NCI-H146 treated with DMSO at 0.1 percent for 48 hours (cell line): ENCODE measurements around the gene NDUFB11.
"Not testable (repeated sequence)": the region's sequence is repeated elsewhere in the genome, so short reads cannot be mapped to it uniquely, and the experiment has no call there.

Experiments used
- DNase-seq: peaks from one replicate; lab custom pipeline; 2025; ENCODE audit not compliant: unreplicated experiment; lab: John Stamatoyannopoulos, UW

The NDUFB11 gene

GRCh38 chrX:47146936-47147859 lies 2.7 kb upstream of the NDUFB11 start:
- DNase-seq: no peak

GRCh38 chrX:47146121-47146935 lies 1.8 kb upstream of the NDUFB11 start:
- peak; percentile 4 for DNase-seq

- peak; percentile 59 for DNase-seq
These were observed 1.1 kb upstream of the NDUFB11 start for GRCh38 chrX:47145395-47146120.

GRCh38 chrX:47143894-47144625 lies 442 bp downstream of the NDUFB11 start:
- DNase-seq: no peak

GRCh38 chrX:47138171-47138570 lies 6.3 kb downstream of the NDUFB11 start:
- no peak for DNase-seq

GRCh38 chrX:47135650-47136049 lies 8.9 kb downstream of the NDUFB11 start:
- not testable (repeated sequence) for DNase-seq

GRCh38 chrX:47133493-47133892 lies 11.0 kb downstream of the NDUFB11 start:
- DNase-seq: no peak

GRCh38 chrX:47129899-47130358 lies 14.6 kb downstream of the NDUFB11 start:
- DNase-seq: no peak

- DNase-seq: peak; percentile 90
These were observed 15.2 kb downstream of the NDUFB11 start for GRCh38 chrX:47129157-47129898.

- DNase-seq: not testable (repeated sequence)
These were observed 20.0 kb downstream of the NDUFB11 start for GRCh38 chrX:47124466-47124865.

- not testable (repeated sequence) for DNase-seq
These were observed 27.9 kb downstream of the NDUFB11 start for GRCh38 chrX:47116551-47117110.

GRCh38 chrX:47112316-47112954 lies 32.1 kb downstream of the NDUFB11 start:
- DNase-seq: no peak

- not testable (repeated sequence) for DNase-seq
These were observed 33.4 kb downstream of the NDUFB11 start for GRCh38 chrX:47110936-47111615.

GRCh38 chrX:47101206-47101605 lies 43.3 kb downstream of the NDUFB11 start:
- no peak for DNase-seq

- no peak for DNase-seq
These were observed 46.0 kb downstream of the NDUFB11 start for GRCh38 chrX:47098338-47099094.

GRCh38 chrX:47097018-47097417 lies 47.5 kb downstream of the NDUFB11 start:
- DNase-seq: no peak

GRCh38 chrX:47093860-47094259 lies 50.6 kb downstream of the NDUFB11 start:
- no peak for DNase-seq

GRCh38 chrX:47093248-47093647 lies 51.3 kb downstream of the NDUFB11 start:
- DNase-seq: no peak
